DND-41 (cell line): ENCODE measurements around the gene KCNQ5.

Experiments
- ATAC-seq: fragments of 200-7000 bp; cut with Tn5 transposase; 3 replicates; pipeline ENCODE4 v1.9.1; 2021; ENCODE audit warnings: low read depth; ENCODE audit not compliant: insufficient read depth
- DNase-seq: peaks from one replicate; pipeline ENCODE4 v3.0.0-alpha.2; 2020
- H2AFZ ChIP-seq: 2 replicates; pipeline ENCODE4 v1.6.0; 2012; ENCODE audit warnings: low read depth, low read length
- H3K27ac ChIP-seq: 2 replicates; pipeline ENCODE4 v1.5.1; 2012; ENCODE audit warnings: low read length, inconsistent platforms
- H3K27me3 ChIP-seq: fragments of 200-600 bp; sonication (generic); 2 replicates; pipeline ENCODE4 v1.6.0; 2012; ENCODE audit warnings: low read length, mild to moderate bottlenecking, inconsistent platforms; ENCODE audit not compliant: insufficient read depth, poor library complexity
- H3K36me3 ChIP-seq: 2 replicates; pipeline ENCODE4 v1.5.1; 2012; ENCODE audit warnings: low read length, inconsistent platforms; ENCODE audit not compliant: insufficient read depth
- H3K4me1 ChIP-seq: 2 replicates; pipeline ENCODE4 v1.5.1; 2012; ENCODE audit warnings: mild to moderate bottlenecking, low read length; ENCODE audit not compliant: insufficient read depth
- H3K4me2 ChIP-seq: 2 replicates; pipeline ENCODE4 v1.6.0; 2012; ENCODE audit warnings: mild to moderate bottlenecking, moderate library complexity, low read length, inconsistent platforms; ENCODE audit not compliant: insufficient read depth
- H3K4me3 ChIP-seq, 2 experiments: fragments of 200-600 bp in 1 of 2; shearing (Covaris generic) in 1 of 2; 2 replicates each; pipeline ENCODE4 v1.5.1; 2012 to 2016; ENCODE audit warnings: inconsistent platforms in 2 of 2, low read length in 2 of 2, mild to moderate bottlenecking in 2 of 2, low read depth in 1 of 2, moderate library complexity in 1 of 2
- H3K79me2 ChIP-seq: 2 replicates; pipeline ENCODE4 v1.6.0; 2012; ENCODE audit warnings: low read length, inconsistent platforms; ENCODE audit not compliant: insufficient read depth
- H3K9ac ChIP-seq: 2 replicates; pipeline ENCODE4 v1.6.0; 2012; ENCODE audit warnings: low read depth, mild to moderate bottlenecking, inconsistent platforms, low read length, moderate library complexity
- H3K9me3 ChIP-seq: 2 replicates; pipeline ENCODE4 v1.5.1; 2012; ENCODE audit warnings: low read length, moderate library complexity, mild to moderate bottlenecking, inconsistent platforms; ENCODE audit not compliant: insufficient read depth, severe bottlenecking
- H4K20me1 ChIP-seq: 2 replicates; pipeline ENCODE4 v1.6.0; 2012; ENCODE audit warnings: low read length; ENCODE audit not compliant: insufficient read depth
- EZH2 ChIP-seq: IDR thresholded peaks from 3 replicates; pipeline ENCODE4 v1.6.1; 2012; ENCODE audit warnings: borderline replicate concordance, low read depth, mild to moderate bottlenecking, moderate library complexity, low read length, inconsistent platforms; ENCODE audit not compliant: severe bottlenecking
- TF ChIP-seq, protein P1 (sequence below): IDR thresholded peaks from 2 replicates; pipeline ENCODE4 v1.5.1; 2012; ENCODE audit warnings: borderline replicate concordance, low read length, moderate library complexity, mild to moderate bottlenecking; ENCODE audit not compliant: poor library complexity, severe bottlenecking; ENCODE audit errors: extremely low read depth

KCNQ5 gene

DNA sequence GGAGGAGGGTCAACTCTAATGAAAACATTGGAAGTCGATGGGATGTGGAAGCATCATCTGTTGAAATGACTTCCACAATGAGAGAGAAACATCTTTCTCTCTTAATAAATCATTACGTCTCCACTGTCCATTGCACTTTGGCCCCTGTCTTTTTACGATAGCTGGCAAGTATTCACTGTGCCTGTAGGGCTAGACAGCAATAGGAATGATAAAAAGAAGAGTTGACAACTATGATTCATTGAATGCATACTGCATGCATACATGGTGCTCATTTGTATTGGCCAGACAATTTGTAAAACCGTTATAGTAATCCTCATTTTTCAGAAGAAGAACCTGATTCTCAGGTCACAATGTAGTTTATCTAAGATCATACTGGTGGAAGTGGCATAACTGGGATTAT lies 220.3 kb downstream of the KCNQ5 start:
- Histone ChIP-seq H3K79me2 (no peaks in the 10 kb centered on the region), H3K27ac (no peak overlapping the region), H3K4me2 (no peak overlapping the region), H3K27me3 (no peaks in the 10 kb centered on the region), H2AFZ (no peak overlapping the region), H3K9me3 (no peaks in the 10 kb centered on the region), H3K9ac (no peak overlapping the region), H3K4me3 (no peak overlapping the region), H3K4me1 (no peaks in the 10 kb centered on the region), H4K20me1 (no peaks in the 10 kb centered on the region), H3K36me3 (no peaks in the 10 kb centered on the region)
- ATAC-seq (no peak), DNase-seq (no peak)
- TF ChIP-seq EZH2: no peak
- TF ChIP-seq, protein P1, sequence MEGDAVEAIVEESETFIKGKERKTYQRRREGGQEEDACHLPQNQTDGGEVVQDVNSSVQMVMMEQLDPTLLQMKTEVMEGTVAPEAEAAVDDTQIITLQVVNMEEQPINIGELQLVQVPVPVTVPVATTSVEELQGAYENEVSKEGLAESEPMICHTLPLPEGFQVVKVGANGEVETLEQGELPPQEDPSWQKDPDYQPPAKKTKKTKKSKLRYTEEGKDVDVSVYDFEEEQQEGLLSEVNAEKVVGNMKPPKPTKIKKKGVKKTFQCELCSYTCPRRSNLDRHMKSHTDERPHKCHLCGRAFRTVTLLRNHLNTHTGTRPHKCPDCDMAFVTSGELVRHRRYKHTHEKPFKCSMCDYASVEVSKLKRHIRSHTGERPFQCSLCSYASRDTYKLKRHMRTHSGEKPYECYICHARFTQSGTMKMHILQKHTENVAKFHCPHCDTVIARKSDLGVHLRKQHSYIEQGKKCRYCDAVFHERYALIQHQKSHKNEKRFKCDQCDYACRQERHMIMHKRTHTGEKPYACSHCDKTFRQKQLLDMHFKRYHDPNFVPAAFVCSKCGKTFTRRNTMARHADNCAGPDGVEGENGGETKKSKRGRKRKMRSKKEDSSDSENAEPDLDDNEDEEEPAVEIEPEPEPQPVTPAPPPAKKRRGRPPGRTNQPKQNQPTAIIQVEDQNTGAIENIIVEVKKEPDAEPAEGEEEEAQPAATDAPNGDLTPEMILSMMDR: no peak

DNA sequence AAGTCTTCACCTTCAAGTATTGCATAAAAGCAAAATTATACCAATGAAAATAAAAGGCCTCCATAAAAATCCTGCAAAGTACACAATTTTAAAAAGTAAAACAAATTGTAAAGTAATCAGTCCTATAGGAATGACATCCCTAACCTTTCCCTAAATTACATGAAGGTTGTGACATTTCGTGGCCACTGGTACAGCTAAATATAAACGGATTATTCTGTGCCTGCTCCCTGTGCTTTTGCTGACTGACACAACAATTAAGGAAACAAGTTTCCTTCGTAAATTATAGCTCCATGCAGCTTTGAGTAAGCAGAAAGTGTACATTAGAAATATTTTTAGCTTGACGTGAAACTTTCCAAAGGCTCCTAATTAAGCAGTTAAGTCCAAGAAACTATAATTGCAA lies 222.8 kb downstream of the KCNQ5 start:
- H3K4me2 ChIP-seq: no peak overlapping the region
- no peak overlapping the region for H3K9ac ChIP-seq
- no peaks in the 10 kb centered on the region for H3K4me1 ChIP-seq
- ATAC-seq: no peak
- H3K36me3 ChIP-seq: no peaks in the 10 kb centered on the region
- no peak overlapping the region for H3K27ac ChIP-seq
- H3K27me3 ChIP-seq: no peaks in the 10 kb centered on the region
- no peaks in the 10 kb centered on the region for H3K79me2 ChIP-seq
- no peak for DNase-seq
- H4K20me1 ChIP-seq: no peaks in the 10 kb centered on the region
- no peaks in the 10 kb centered on the region for H3K9me3 ChIP-seq
- no peak for TF ChIP-seq EZH2
- TF ChIP-seq, protein P1: no peak
- H3K4me3 ChIP-seq: no peak overlapping the region
- no peak overlapping the region for H2AFZ ChIP-seq

GRCh38 chr6:72849346-72849745 lies 227.5 kb downstream of the KCNQ5 start:
- Histone ChIP-seq H3K4me2 (no peak overlapping the region), H4K20me1 (no peaks in the 10 kb centered on the region), H3K4me3 (no peak overlapping the region), H3K9me3 (no peaks in the 10 kb centered on the region), H3K4me1 (no peaks in the 10 kb centered on the region), H3K27ac (no peak overlapping the region), H3K27me3 (no peaks in the 10 kb centered on the region), H3K9ac (no peak overlapping the region), H3K36me3 (no peaks in the 10 kb centered on the region), H2AFZ (no peak overlapping the region), H3K79me2 (no peaks in the 10 kb centered on the region)
- no peak for ATAC-seq
- no peak for DNase-seq
- TF ChIP-seq, protein P1: no peak
- TF ChIP-seq EZH2: no peak

DNA sequence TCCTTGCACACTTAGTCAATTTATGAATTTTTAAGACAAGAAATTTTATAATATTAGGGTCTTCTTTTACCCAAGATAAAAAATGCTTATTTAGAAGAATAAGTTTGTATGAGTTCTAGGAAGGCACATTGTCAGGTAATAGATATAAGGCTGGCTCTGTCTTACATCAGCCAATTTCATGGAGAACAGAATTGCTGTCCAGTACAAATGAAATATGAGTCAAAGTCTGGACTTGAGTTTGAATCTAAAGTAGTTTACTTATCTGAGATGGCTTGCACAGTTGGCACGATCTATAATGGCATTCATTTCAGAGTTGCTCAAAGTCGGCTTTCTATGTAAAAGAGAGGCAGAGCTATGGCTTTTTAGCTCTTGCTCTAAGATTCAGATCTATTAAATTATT lies 228.2 kb downstream of the KCNQ5 start:
- DNase-seq: no peak
- H3K9ac ChIP-seq: no peak overlapping the region
- no peak for ATAC-seq
- H3K4me1 ChIP-seq: no peaks in the 10 kb centered on the region
- TF ChIP-seq EZH2: no peak
- TF ChIP-seq, protein P1: no peak
- H3K36me3 ChIP-seq: no peaks in the 10 kb centered on the region
- no peaks in the 10 kb centered on the region for H4K20me1 ChIP-seq
- no peak overlapping the region for H3K4me3 ChIP-seq
- no peak overlapping the region for H3K4me2 ChIP-seq
- H3K27ac ChIP-seq: no peak overlapping the region
- H3K27me3 ChIP-seq: no peaks in the 10 kb centered on the region
- H3K79me2 ChIP-seq: no peaks in the 10 kb centered on the region
- no peaks in the 10 kb centered on the region for H3K9me3 ChIP-seq
- no peak overlapping the region for H2AFZ ChIP-seq
